ENCODE data around the gene DIS3.
"Not testable (repeated sequence)": the region's sequence is repeated elsewhere in the genome, so short reads cannot be mapped to it uniquely, and the experiment has no call there.

DIS3 gene, protein sequence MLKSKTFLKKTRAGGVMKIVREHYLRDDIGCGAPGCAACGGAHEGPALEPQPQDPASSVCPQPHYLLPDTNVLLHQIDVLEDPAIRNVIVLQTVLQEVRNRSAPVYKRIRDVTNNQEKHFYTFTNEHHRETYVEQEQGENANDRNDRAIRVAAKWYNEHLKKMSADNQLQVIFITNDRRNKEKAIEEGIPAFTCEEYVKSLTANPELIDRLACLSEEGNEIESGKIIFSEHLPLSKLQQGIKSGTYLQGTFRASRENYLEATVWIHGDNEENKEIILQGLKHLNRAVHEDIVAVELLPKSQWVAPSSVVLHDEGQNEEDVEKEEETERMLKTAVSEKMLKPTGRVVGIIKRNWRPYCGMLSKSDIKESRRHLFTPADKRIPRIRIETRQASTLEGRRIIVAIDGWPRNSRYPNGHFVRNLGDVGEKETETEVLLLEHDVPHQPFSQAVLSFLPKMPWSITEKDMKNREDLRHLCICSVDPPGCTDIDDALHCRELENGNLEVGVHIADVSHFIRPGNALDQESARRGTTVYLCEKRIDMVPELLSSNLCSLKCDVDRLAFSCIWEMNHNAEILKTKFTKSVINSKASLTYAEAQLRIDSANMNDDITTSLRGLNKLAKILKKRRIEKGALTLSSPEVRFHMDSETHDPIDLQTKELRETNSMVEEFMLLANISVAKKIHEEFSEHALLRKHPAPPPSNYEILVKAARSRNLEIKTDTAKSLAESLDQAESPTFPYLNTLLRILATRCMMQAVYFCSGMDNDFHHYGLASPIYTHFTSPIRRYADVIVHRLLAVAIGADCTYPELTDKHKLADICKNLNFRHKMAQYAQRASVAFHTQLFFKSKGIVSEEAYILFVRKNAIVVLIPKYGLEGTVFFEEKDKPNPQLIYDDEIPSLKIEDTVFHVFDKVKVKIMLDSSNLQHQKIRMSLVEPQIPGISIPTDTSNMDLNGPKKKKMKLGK

DNA sequence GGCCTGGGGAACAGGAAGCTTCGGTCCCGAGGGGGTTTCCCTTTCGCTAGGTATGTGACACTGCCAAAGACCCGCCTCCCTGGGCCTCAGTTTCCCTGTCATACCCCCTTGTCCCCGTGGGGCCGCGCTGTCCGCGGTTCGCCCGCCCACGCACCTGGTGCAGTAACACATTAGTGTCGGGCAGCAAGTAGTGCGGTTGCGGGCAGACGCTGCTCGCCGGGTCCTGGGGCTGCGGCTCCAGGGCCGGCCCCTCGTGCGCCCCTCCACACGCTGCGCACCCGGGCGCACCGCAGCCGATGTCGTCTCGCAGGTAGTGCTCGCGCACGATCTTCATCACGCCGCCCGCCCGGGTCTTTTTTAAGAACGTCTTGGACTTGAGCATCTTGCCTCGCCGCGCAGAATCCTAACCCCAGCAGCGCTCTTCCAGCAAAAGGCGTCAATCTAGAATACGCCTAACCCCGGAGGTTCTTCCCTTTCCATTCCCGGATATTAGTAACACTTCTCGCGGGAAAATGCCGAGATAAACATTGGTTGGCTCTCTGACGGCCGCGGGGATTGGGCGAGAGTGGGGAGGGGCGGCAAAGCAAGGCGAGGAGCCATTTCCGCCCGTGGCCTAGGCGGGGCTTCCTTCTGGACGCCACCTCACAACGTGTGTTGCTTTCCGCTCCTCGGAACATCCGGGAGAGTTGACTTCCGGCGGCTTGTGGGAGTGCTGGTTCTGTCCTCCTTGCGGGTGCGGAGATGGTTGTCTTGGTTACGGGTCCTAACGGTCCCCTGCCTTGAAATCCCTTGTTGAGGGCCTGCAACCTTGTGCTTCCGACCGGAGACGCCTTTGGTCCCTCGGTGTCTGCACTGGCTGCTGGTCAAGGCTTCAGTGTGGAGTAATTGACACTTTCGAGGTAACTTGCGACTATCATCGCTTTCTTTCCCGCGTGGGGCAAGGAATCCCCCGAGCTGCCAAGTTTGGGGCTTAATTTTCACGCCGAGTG lies at the start of gene DIS3, which contains the start of gene PIBF1:
DIS3 (minus strand) TSS at position 450 of the 989 bp plus-strand sequence; CDS start at position 382, 68 bp downstream.
PIBF1 (plus strand) TSS at position 683 of the 989 bp plus-strand sequence. CDS start 1,337 bp downstream, outside the sequence.
- DNase-seq = peak; percentile 97

DNA sequence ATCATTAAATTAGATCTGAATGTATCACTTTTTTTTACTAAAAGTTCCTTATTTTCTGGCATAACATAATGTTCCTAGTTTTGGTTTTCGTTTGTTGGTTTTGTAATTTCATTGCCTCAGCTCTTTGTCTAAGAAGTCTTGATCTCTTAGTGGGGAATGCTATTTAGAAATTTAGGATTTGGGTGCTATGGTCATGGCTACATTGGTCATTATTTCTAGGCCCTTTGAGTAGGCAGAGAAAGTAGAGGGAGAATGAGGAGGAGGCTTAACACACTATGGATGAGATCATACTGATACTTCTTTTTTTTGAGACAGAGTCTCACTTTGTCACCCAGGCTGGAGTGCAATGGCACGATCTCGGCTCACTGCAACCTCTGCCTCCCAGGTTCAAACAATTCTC lies 42.0 kb upstream of the DIS3 start:
- no peak for DNase-seq

GRCh38 chr13:72823081-72823480 lies 41.4 kb upstream of the DIS3 start:
- no peak for DNase-seq

DNA sequence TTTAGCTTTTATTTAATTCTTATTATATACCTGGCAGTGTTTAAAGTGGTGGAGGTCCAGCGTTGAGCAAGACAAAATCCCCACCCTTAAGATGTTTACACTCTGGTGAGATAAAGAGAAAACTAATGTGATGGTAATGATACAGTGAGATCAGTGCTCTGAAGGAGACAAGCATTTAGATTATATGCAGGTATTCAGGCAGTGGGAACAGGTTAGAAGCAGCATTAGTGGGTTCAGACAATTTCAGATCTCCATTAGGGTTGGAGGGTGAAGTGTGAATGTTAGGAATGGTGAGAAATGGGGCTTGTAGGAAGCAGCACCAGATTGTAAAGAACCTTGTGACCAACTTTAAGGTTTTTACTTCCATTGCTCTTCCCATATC lies 39.2 kb upstream of the DIS3 start:
- DNase-seq = no peak

DNA sequence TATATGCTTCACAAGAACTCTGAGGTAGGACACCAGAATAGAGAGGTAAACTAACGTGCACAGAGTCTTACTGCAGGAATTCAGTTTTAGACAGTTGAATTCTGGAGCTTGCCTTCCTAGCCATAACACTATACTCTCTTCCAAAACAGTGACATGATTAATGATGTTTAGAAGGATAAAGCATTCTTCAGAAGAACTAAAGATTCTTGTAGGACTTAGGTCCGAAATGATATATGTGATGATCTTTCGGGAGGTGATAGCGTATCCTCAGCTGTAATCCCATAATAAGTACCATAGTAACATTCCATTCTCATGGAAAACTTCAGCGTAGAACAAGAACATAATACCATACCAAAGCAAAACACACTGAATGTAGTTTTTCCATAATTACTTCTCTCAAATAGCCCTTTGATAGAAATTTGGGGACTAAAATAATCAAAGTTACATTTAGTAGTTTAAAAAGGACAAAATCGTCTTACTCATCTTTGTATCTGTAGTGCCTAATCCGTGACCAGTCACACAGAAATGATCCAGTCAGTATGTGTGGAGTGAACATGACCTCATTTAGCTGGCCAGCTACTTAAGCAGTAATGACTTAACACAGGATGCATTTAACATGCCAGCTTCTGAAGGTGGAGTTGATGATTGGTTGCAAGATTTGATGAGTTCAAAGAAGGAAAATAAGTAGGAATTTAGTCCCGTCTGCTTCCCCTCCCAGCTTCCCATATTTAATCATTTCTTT lies 38.6 kb upstream of the DIS3 start:
- no peak for DNase-seq

DNA sequence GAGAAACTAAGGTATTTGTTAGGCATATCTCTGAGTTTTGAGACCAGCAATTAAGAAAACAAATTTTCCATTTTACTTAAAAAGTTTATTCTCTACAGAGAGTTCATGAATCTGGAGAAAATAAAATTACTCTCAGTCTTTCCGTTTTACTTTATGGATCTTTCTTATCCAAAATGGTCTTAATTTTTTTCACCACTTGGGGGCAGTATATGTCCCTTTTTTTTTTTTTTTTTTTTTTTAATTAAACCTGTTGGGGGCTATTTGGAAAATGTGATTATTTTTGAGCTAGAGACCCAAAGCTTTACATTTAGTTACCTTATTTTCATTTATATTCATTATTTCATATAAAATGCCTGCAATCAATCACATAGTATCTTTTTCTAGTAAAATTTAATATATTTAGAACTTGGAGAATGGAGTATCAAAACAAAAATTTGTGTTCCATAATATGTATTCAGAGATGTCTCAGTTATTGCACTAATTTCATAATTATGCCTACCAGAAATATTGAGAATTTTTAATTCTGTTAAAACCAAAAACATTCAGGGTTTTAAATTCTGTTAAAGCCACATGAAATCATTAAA lies 27.3 kb upstream of the DIS3 start:
- DNase-seq = peak; percentile 10

GRCh38 chr13:72806514-72806913 lies 24.8 kb upstream of the DIS3 start:
- DNase-seq = not testable (repeated sequence)

DNA sequence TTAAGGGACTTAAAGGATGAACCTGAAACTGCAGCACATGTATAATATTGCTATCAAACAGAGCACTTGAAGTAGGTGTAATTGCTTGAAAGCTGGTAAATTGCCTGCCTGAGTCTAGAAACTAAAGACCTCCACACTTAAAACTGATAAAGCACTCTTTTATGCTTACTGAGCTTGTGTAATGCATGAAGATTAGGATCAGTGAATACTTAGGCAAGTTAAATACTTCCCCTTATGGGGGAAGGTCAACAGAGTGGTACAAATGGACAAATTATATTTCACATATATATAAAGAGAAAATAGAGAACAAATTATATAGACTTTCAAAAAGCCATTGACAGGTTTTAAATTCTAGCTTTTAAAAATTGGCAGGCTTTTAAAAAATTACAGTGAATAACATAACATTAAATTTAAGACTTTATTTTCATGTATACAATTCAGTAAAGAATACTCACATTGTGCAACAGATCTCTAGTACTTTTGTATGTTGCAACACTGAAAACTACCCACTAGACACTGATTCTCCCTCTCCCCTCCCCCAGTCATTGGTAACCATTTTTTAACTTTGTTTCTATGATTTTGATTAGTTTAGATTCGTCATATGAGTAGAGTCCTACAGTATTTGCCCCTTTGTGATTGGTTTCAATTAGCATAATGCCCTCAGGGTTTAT lies 24.1 kb upstream of the DIS3 start:
- no peak for DNase-seq

GRCh38 chr13:72804301-72804700 lies 22.6 kb upstream of the DIS3 start:
- no peak for DNase-seq

GRCh38 chr13:72798817-72799216 lies 17.1 kb upstream of the DIS3 start:
- no peak for DNase-seq

DNA sequence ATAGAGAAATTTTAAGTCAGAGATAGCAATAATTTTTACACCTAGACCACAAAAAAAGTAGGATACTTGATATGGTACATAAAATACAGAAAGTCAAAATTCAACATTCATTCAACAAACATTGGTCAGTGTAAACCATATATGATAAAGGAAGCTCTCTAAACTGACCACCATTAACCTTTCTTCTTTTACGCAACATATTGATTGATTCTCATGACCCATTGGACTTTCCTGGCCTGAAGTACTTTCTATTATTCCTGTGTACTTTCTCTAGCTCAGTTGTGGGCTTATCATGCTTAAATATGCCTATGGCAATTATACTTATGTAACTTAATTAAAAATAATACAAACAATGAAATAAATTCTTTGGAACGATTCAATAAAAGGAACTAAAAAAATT lies 10.9 kb upstream of the DIS3 start:
- no peak for DNase-seq

DNA sequence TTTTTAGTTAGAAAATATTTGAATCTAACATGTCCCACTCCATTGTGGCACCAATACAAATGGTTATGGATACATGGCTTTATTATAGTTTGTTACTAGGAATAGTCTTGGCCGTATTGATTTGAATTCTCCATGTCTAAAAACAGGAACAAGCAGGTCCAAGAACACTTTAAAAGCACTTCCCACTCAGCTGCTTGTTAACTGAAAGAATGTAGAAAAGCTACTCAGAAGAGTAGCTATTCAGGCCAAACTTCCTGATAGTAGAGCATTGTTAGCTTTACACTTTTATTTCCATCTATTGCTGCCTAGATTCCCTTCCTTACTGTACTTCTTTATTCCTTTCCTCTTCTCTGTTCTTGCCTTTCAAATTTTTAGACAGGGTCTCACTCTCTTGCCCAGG lies 7.1 kb upstream of the DIS3 start:
- no peak for DNase-seq

- not testable (repeated sequence) for DNase-seq
Measured at GRCh38 chr13:72784679-72785078, 3.0 kb upstream of the DIS3 start.

DNA sequence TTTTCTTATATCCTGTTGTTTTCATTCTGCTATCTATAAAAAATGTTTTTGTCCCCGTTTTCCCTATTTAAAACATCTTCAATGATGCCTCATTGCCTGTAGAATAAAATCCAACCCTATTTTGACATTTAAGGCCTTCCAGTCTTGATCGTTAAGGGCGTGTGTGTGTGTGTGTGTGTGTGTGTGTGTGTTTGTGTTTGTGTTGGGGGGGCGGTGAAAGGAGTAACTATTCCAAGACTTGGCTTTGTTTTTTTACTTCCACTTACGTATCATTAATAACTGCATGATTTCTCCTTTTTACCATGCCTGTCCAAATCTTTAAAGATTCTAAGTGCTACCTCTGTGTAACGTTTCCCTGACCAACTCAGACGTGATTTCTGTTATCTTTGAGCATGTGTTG lies 1.0 kb upstream of the DIS3 start:
- peak; percentile 38 for DNase-seq

DNA sequence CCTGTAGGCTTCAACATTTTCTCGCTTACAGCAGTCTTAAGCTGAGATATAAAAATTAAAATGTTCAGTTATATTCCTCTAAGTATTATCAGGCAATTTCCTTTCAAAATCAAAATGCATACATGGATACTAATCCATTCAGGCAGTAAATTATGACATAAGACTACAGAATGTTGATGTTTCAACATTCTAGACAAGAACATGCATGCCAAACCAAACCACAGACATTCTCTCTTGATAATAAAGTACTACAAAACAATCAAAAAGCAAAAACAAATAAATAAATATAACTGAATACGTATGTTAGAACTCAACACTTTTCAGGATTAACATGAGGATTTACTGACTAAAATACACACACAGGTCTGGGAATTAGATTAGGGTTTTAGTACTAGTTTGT lies 7.7 kb downstream of the DIS3 start:
- no peak for DNase-seq

DNA sequence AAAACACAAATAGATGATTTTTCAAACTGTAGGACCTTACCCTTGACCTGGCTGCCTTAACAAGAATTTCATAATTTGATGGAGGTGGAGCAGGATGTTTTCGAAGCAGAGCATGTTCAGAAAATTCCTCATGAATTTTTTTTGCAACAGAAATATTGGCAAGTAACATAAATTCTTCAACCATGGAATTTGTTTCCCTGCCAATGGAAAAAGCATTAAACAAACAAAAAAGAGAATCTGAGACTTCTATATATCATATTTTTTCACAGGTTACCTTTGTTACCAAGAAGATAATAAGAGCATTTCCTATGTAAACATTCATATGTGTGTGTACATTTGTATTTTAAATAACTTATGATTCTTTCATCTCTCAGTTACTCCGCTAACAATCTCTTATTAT lies 18.3 kb downstream of the DIS3 start:
- DNase-seq = no peak

GRCh38 chr13:72760189-72760588 lies 21.5 kb downstream of the DIS3 start:
- DNase-seq = no peak

GRCh38 chr13:72757792-72758535 lies 23.7 kb downstream of the DIS3 start:
- no peak for DNase-seq

DNA sequence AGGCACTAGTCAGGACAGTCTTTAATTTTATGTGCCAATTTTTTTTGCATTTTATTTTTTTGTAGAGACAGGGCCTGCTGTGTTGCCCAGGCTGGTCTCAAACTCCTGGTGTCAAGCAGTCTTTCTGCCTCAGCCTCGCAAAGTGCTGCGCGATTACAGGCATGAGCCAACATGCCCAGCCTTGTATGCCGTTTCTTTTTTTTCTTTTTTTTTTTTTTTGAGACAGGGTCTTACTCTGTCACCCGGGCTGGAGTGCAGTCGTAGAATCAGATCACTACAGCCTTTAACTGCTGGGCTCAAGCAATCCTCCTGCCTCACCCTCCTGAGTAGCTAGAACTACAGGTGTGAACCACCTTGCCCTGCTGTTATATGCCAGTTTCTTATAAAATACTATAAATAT lies 27.6 kb downstream of the DIS3 start:
- no peak for DNase-seq

- DNase-seq = no peak
Measured at GRCh38 chr13:72751220-72751619, 30.5 kb downstream of the DIS3 start.
